SU-DHL-6 (cell line): ENCODE data around the gene COBL.

Source experiments
- H2AFZ ChIP-seq: fragments of 200-600 bp; sonication (generic); 2 replicates; pipeline ENCODE4 v1.6.1; 2014; ENCODE audit warnings: low read depth, mild to moderate bottlenecking, moderate library complexity, mixed read lengths, antibody characterized with exemption, low read length; ENCODE audit not compliant: severe bottlenecking
- H3F3A ChIP-seq: fragments of 200-600 bp; shearing (Covaris generic); 2 replicates; pipeline ENCODE4 v1.6.0; 2016; ENCODE audit warnings: antibody characterized with exemption, mild to moderate bottlenecking; ENCODE audit not compliant: insufficient read depth
- H3K27ac ChIP-seq: fragments of 200-600 bp; sonication (generic); 2 replicates; pipeline ENCODE4 v1.5.1; 2016; ENCODE audit warnings: low read depth, mild to moderate bottlenecking, low read length, moderate library complexity, mixed read lengths
- H3K27me3 ChIP-seq: fragments of 200-600 bp; sonication (generic), shearing (Covaris generic); 2 replicates; pipeline ENCODE4 v1.6.0; 2014; ENCODE audit warnings: mild to moderate bottlenecking, low read length
- H3K36me3 ChIP-seq: fragments of 200-600 bp; sonication (generic); 2 replicates; pipeline ENCODE4 v1.6.1; 2014; ENCODE audit warnings: mild to moderate bottlenecking, low read length, mixed read lengths
- H3K4me2 ChIP-seq: fragments of 300-600, 200-600 bp; shearing (Covaris generic), sonication (generic); 2 replicates; pipeline ENCODE4 v1.6.0; 2014; ENCODE audit warnings: low read length, low read depth, mild to moderate bottlenecking; ENCODE audit not compliant: poor library complexity, severe bottlenecking
- H3K4me3 ChIP-seq: fragments of 200-600 bp; sonication (generic); 2 replicates; pipeline ENCODE4 v1.5.1; 2014; ENCODE audit warnings: antibody characterized with exemption, low read length, mild to moderate bottlenecking, mixed read lengths; ENCODE audit not compliant: insufficient read depth, poor library complexity, severe bottlenecking
- H3K79me2 ChIP-seq: fragments of 200-600 bp; sonication (generic); 2 replicates; pipeline ENCODE4 v1.6.1; 2014; ENCODE audit warnings: mild to moderate bottlenecking, low read length, moderate library complexity; ENCODE audit not compliant: insufficient read depth
- H3K9ac ChIP-seq: fragments of 200-600 bp; sonication (generic); 2 replicates; pipeline ENCODE4 v1.7.0; 2014; ENCODE audit warnings: mild to moderate bottlenecking, low read length
- H3K9me2 ChIP-seq: fragments of 200-600 bp; sonication (generic); replicated peaks from 2 replicates; pipeline ENCODE4 v1.6.1; 2014; ENCODE audit warnings: low read length; ENCODE audit not compliant: insufficient read depth
- H3K9me3 ChIP-seq: fragments of 200-600 bp; sonication (generic); 2 replicates; pipeline ENCODE4 v1.6.1; 2014; ENCODE audit warnings: low read length, mixed read lengths; ENCODE audit not compliant: insufficient read depth
- H4K20me1 ChIP-seq: fragments of 200-600 bp; sonication (generic); 2 replicates; pipeline ENCODE4 v1.6.1; 2014; ENCODE audit warnings: low read depth, mild to moderate bottlenecking, antibody characterized with exemption, low read length, moderate library complexity, mixed read lengths
- CTCF ChIP-seq: fragments of 200-600 bp; sonication (generic); IDR thresholded peaks from one replicate; pipeline ENCODE4 v1.5.1; 2017; ENCODE audit warnings: antibody characterized with exemption, mild to moderate bottlenecking, low read length, moderate library complexity; ENCODE audit not compliant: insufficient read depth, poor library complexity, severe bottlenecking
- EZH2phosphoT487 ChIP-seq: fragments of 200-600 bp; sonication (generic), shearing (Covaris generic); conservative IDR thresholded peaks from 2 replicates; pipeline ENCODE4 v1.6.1; 2018; ENCODE audit warnings: mild to moderate bottlenecking, antibody characterized with exemption, low read length, moderate library complexity, mixed read lengths

The COBL gene

GRCh38 chr7:51301806-51302205 is 14.8 kb downstream of the COBL start:
- H3K27ac ChIP-seq, result no peak overlapping the region
- no peaks in the 10 kb centered on the region for H4K20me1 ChIP-seq
- H3F3A ChIP-seq, result no peaks in the 10 kb centered on the region
- TF ChIP-seq CTCF (no peak), EZH2phosphoT487 (no peak)
- no peak overlapping the region for H2AFZ ChIP-seq
- no peaks in the 10 kb centered on the region for H3K36me3 ChIP-seq
- H3K4me3 ChIP-seq, result no peak overlapping the region
- H3K27me3 ChIP-seq, result no peaks in the 10 kb centered on the region
- H3K79me2 ChIP-seq, result no peaks in the 10 kb centered on the region
- no peak overlapping the region for H3K4me2 ChIP-seq
- H3K9ac ChIP-seq, result no peak overlapping the region
- H3K9me2 ChIP-seq, result no peaks in the 10 kb centered on the region
- H3K9me3 ChIP-seq, result no peaks in the 10 kb centered on the region

GRCh38 chr7:51300762-51301674 is 15.6 kb downstream of the COBL start:
- Histone ChIP-seq H3K27ac (no peak overlapping the region), H3K9me3 (no peaks in the 10 kb centered on the region), H2AFZ (no peak overlapping the region), H3K4me2 (no peak overlapping the region), H3K27me3 (no peaks in the 10 kb centered on the region), H4K20me1 (no peaks in the 10 kb centered on the region), H3K4me3 (no peak overlapping the region), H3K9ac (no peak overlapping the region), H3K36me3 (no peaks in the 10 kb centered on the region), H3F3A (no peaks in the 10 kb centered on the region), H3K9me2 (no peaks in the 10 kb centered on the region), H3K79me2 (no peaks in the 10 kb centered on the region)
- TF ChIP-seq CTCF (no peak), EZH2phosphoT487 (no peak)

- Histone ChIP-seq H3K79me2 (no peaks in the 10 kb centered on the region), H3K27ac (no peak overlapping the region), H3K27me3 (no peaks in the 10 kb centered on the region), H2AFZ (no peak overlapping the region), H3K36me3 (no peaks in the 10 kb centered on the region), H3K4me3 (no peak overlapping the region), H3K9ac (no peak overlapping the region), H3K9me3 (no peaks in the 10 kb centered on the region), H4K20me1 (no peaks in the 10 kb centered on the region), H3K9me2 (no peaks in the 10 kb centered on the region), H3K4me2 (no peak overlapping the region), H3F3A (no peaks in the 10 kb centered on the region)
- TF ChIP-seq CTCF, result no peak
- TF ChIP-seq EZH2phosphoT487, result no peak
Measured at GRCh38 chr7:51299391-51300133, 17.0 kb downstream of the COBL start.
